NCI-H774 (cell line): Measurements from ENCODE around the gene ERLIN1.

ENCODE experiments used
- DNase-seq: peaks from one replicate; lab custom pipeline; 2025; lab: John Stamatoyannopoulos, UW

The ERLIN1 gene

GRCh38 chr10:100185364-100186252 lies at the start of gene ERLIN1:
Gene ERLIN1 (minus strand): TSS chr10:100186029. CDS start chr10:100185626, 403 bp downstream.
- peak; percentile 73 for DNase-seq

GRCh38 chr10:100232101-100232500 lies 46.3 kb upstream of the ERLIN1 start:
- no peak for DNase-seq

DNA sequence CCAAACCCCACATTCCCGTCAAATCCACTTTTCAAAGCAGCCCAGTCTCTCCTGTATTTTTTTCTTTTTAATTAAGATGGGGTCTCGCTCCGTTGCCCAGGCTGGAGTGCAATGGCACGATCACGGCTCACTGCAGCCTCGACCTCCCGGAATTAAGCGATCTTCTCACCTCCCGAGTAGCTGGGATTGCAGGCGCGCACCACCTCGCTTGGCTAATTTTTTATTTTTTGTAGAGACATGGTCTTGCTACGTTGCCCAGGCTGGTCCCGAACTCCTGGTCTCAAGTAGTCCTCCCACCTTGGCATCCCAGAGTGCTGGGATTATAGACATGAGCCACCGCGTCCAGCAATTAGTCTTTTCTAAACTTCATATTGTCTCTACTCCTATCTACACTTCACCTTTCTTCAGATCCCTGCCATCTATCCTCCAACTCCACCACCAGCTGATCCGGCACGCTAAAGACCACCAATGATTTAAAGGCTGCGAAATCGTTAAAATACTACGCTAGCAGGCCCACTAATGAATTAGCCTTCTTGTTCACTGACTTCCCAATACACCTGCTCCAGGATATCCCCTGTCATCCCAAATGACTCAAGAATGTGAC lies 44.1 kb upstream of the ERLIN1 start:
- no peak for DNase-seq

- no peak for DNase-seq
Observed at GRCh38 chr10:100223879-100224278, 38.0 kb upstream of the ERLIN1 start.

DNA sequence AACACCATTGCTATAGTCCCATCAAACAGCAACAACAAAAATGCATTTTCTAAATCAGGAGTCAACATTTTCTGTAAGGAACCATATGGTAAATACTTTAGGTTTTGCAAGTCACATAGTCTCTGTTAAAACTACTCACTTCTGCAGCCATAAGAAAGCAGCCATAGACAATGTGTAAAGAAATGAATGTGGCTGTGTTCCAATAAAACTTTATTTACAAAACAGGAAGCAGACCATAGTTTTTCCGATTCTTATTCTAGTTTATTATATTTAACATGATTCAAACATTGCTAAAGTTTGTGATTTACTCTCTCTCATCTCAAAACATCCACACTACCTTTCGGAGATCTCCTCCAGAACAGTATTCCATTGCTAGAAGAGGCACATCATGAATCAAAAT lies 36.7 kb upstream of the ERLIN1 start:
- no peak for DNase-seq

DNA sequence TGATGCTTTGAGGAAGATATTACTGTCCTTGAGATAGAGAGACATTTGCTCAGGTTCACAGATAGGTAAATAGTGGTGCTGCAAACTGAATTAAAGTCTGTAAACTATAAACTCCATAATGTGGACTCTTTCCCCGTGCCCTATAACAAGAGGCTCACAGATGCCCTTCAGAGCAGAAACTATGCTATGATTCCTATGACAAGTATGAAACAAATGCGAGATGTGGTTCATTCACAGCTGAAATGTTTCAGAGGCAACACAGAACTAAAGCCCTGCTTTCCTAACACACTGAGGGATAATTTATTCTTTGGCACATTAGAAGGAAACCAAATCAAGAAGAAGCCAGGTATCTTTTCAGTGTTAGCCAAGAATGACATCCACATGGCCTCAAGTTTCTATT lies 30.2 kb upstream of the ERLIN1 start:
- DNase-seq: no peak

GRCh38 chr10:100209303-100209702 lies 23.5 kb upstream of the ERLIN1 start:
- no peak for DNase-seq

GRCh38 chr10:100208276-100208675 lies 22.4 kb upstream of the ERLIN1 start:
- no peak for DNase-seq

GRCh38 chr10:100204370-100204769 lies 18.5 kb upstream of the ERLIN1 start:
- no peak for DNase-seq

- DNase-seq: no peak
Observed at GRCh38 chr10:100201549-100201948, 15.7 kb upstream of the ERLIN1 start.

- no peak for DNase-seq
Observed at GRCh38 chr10:100194711-100195110, 8.9 kb upstream of the ERLIN1 start.

DNA sequence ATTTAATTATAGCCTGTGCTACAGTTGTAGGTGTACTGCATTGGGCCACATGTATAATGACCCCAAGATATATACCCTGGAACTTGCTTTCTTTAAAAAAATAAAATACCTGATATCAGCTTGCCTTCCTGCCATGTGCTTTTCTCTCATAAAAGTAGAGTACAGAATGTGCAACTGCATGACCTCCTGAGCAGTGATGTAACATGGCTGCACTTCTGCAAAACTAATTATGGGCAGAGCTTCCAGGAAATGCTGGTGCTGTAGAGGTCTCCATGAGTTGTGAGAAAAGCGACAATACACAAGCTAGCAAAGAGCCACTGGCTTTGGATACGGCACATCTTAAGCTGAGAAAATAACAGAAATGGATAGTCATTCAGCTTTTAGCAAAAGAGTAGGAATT lies 6.5 kb upstream of the ERLIN1 start:
- no peak for DNase-seq

DNA sequence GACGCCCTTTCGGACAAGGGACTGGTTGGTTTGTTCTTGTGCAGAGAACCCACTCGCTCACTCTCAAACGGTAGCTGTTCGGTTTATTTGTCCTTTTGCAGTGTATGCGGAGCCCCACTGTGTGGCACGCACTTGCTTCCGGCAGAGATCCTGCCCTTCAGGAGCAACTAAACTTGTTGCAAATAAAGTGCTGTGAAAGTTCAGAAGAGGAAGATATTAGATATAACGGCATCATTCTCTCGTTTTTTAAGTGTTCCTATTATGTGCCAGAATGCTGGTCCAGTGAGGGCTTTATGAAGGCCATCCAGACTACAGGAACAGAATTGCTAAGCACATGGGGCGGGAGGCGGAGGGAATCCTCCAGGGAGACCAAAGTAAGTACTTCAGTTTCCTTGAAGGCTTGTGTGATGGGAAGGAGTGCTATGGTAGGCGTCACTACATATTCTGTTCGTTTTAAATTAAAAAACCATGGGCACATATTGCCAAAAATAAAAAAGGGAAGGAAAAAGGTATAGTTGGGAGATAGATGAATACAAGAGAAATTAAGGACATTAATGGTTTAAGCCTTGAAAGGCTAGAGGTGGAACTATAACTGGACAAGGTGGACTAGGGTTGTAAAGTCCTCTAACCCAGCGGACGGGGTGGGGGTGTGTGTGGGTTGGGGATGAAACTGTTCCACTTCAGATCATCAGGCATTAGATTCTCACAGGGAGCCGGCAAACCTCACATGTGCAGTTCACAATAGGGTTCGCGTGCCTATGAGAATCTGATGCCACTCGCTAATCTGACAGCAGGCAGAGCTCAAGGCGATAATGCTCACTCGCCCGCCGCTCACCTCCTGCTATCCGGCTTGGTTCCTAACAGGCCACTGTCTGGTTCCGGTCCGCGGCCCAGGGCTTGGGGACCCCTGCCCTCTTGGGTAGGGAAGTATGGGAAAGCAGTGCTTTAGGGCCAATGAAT lies 704 bp upstream of the ERLIN1 start:
- no peak for DNase-seq

- DNase-seq: no peak
Observed at GRCh38 chr10:100184840-100185239, 989 bp downstream of the ERLIN1 start.

GRCh38 chr10:100184426-100184825 lies 1.4 kb downstream of the ERLIN1 start:
- no peak for DNase-seq

GRCh38 chr10:100183481-100183880 lies 2.3 kb downstream of the ERLIN1 start:
- no peak for DNase-seq

GRCh38 chr10:100182908-100183307 lies 2.9 kb downstream of the ERLIN1 start:
- DNase-seq: no peak

DNA sequence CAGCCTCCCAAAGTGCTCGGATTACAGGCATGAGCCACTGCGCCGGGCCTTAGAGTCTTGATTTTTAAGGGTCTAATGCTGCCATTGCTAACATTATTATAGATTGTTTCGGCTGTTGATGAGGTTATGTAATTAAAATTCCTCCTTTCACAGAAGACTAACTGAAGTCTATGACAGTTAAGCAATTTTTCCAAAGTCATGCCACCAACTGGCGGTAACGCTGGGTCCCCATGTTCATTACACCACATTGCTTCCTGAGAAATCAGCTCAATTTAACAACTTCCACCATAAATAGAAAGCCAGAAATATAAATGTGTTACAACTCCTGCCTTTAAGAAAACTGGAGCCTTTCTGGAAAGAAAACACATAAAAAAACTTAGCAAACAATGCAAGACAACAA lies 3.5 kb downstream of the ERLIN1 start:
- no peak for DNase-seq

DNA sequence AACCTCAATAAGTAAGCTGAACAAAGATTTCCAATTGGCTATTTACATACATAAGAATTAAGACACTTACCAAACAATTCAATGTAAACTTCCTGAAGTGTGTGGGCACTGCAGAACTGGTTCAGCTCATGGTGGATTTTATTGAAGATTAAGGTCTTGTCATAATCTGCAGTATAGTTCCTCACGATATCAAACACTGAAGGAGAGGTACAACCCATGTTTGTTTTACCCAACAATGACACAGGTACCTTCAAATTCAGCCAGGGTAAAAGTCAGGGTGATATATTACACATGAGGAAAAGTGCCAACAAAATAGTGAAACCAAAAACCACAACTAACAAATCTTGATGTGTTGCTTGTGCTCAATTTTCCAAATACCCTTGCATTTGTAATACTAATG lies 10.0 kb downstream of the ERLIN1 start:
- DNase-seq: no peak

- no peak for DNase-seq
Observed at GRCh38 chr10:100174699-100175677, 10.8 kb downstream of the ERLIN1 start.

DNA sequence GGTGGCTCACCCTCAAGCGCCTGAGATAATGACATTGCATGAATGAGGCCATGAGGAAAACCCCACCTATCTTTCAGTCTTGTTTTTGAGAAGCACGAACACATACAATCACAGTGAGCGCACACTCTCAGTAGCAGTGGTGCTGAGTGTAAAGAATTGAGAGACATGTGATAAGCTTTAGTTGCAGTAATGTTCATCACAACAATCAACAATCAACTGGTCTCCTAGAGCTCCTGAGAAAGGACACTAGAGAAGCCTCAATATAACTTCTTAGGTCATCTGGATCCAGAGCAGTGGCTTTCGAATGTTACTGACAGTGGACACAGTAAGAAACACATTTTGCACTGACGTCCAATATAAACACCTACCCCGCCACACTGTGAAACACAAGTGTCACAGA lies 12.8 kb downstream of the ERLIN1 start:
- no peak for DNase-seq
